Measurements from ENCODE around the gene TXNRD1.
"Not testable (repeated sequence)": the region's sequence is repeated elsewhere in the genome, so short reads cannot be mapped to it uniquely, and the experiment has no call there.

The TXNRD1 gene

GRCh38 chr12:104237930-104238329 is 22.4 kb downstream of the TXNRD1 start:
- DNase-seq (ENCODE audit: low spot score): no peak

GRCh38 chr12:104242546-104243206 is 27.1 kb downstream of the TXNRD1 start:
- DNase-seq (ENCODE audit: low spot score): no peak

GRCh38 chr12:104243551-104243950 is 28.0 kb downstream of the TXNRD1 start:
- DNase-seq (ENCODE audit: low spot score): no peak

GRCh38 chr12:104243971-104244370 is 28.4 kb downstream of the TXNRD1 start:
- no peak for DNase-seq (ENCODE audit: low spot score)

- no peak for DNase-seq (ENCODE audit: low spot score)
Measured at GRCh38 chr12:104247698-104248097, 32.1 kb downstream of the TXNRD1 start.

GRCh38 chr12:104248444-104248843 is 32.9 kb downstream of the TXNRD1 start:
- DNase-seq (ENCODE audit: low spot score): no peak

- DNase-seq (ENCODE audit: low spot score): no peak
Measured at GRCh38 chr12:104249017-104249416, 33.4 kb downstream of the TXNRD1 start.

- DNase-seq (ENCODE audit: low spot score): no peak
Measured at GRCh38 chr12:104249898-104250297, 34.3 kb downstream of the TXNRD1 start.

GRCh38 chr12:104250366-104251125 is 35.0 kb downstream of the TXNRD1 start:
- no peak for DNase-seq (ENCODE audit: low spot score)

- no peak for DNase-seq (ENCODE audit: low spot score)
Measured at GRCh38 chr12:104257913-104258472, 42.4 kb downstream of the TXNRD1 start.

GRCh38 chr12:104258476-104259067 is 43.0 kb downstream of the TXNRD1 start:
- no peak for DNase-seq (ENCODE audit: low spot score)

- no peak for DNase-seq (ENCODE audit: low spot score)
Measured at GRCh38 chr12:104263026-104263425, 47.4 kb downstream of the TXNRD1 start.

GRCh38 chr12:104263580-104264358 is 48.2 kb downstream of the TXNRD1 start:
- no peak for DNase-seq (ENCODE audit: low spot score)

- not testable (repeated sequence) for DNase-seq (ENCODE audit: low spot score)
Measured at GRCh38 chr12:104265436-104265835, 49.9 kb downstream of the TXNRD1 start.

- DNase-seq (ENCODE audit: low spot score): no peak
Measured at GRCh38 chr12:104272938-104273337, 57.4 kb downstream of the TXNRD1 start.

- no peak for DNase-seq (ENCODE audit: low spot score)
Measured at GRCh38 chr12:104273503-104273902, 57.9 kb downstream of the TXNRD1 start.

GRCh38 chr12:104274811-104275210 is 59.2 kb downstream of the TXNRD1 start:
- no peak for DNase-seq (ENCODE audit: low spot score)

- no peak for DNase-seq (ENCODE audit: low spot score)
Measured at GRCh38 chr12:104275689-104276088, 60.1 kb downstream of the TXNRD1 start.

GRCh38 chr12:104276273-104277131 is 60.9 kb downstream of the TXNRD1 start:
- DNase-seq (ENCODE audit: low spot score): no peak

GRCh38 chr12:104279164-104279563 is 63.6 kb downstream of the TXNRD1 start:
- no peak for DNase-seq (ENCODE audit: low spot score)

- no peak for DNase-seq (ENCODE audit: low spot score)
Measured at GRCh38 chr12:104280111-104280510, 64.5 kb downstream of the TXNRD1 start.

Data from pons (tissue), 1 donor.